ENCODE data around the gene RPS6KB1.
A peak's percentile ranks its signal among the peaks of the same experiment; 100 is the strongest.
"Not testable (repeated sequence)": the region's sequence is repeated elsewhere in the genome, so short reads cannot be mapped to it uniquely, and the experiment has no call there.

Gene RPS6KB1

DNA sequence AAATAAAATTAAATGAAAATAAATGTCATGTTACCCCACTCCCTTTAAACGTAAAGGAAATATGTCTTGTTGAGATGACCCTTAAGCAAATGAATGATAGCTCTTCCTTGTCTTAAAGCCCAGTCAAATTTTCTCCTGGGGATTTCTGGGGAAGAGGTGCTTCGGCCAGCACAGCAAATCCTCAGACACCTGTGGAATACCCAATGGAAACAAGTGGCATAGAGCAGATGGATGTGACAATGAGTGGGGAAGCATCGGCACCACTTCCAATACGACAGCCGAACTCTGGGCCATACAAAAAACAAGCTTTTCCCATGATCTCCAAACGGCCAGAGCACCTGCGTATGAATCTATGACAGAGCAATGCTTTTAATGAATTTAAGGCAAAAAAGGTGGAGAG lies 53.5 kb downstream of the RPS6KB1 start:
- not testable (repeated sequence) for DNase-seq

DNA sequence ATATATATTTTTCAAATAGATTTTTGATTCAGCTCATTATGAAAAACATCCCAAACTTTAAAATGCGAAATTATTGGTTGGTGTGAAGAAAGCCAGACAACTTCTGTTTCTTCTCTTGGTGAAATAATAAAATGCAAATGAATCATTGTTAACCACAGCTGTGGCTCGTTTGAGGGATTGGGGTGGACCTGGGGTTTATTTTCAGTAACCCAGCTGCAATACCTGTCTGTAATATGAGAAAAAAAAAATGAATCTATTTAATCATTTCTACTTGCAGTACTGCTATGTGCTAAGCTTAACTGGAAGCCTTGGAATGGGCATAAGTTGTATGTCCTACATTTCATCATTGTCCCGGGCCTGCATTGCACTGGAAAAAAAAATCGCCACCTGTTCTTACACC lies 54.4 kb downstream of the RPS6KB1 start:
- DNase-seq, result not testable (repeated sequence)

DNA sequence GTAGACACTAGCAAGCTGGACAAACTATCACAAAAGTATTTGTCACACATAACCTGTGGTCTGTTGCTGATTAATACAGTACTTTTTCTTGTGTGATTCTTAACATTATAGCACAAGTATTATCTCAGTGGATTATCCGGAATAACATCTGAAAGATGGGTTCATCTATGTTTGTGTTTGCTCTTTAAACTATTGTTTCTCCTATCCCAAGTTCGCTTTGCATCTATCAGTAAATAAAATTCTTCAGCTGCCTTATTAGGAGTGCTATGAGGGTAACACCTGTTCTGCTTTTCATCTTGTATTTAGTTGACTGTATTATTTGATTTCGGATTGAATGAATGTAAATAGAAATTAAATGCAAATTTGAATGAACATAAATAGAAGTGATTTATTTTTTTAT lies 57.1 kb downstream of the RPS6KB1 start:
- no peak for DNase-seq

DNA sequence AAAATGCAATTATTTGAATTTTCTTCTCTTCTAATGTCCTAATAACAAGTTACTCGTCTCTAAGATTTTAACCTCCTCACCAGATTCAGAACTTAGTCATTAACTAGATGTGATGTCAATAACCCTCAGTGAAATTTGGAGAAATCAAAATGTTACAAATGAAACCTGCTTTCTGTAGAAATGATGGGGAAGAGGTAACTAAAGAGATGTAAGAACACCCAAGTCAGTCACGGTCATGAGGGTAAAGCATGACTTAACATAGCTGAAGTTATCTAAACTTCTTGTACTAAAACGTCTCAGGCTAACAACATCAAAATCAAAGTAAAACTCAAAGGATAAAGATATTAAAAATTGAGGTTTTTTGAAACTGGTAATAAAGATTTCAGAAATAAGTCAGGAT lies 61.9 kb downstream of the RPS6KB1 start:
- DNase-seq, result no peak

DNA sequence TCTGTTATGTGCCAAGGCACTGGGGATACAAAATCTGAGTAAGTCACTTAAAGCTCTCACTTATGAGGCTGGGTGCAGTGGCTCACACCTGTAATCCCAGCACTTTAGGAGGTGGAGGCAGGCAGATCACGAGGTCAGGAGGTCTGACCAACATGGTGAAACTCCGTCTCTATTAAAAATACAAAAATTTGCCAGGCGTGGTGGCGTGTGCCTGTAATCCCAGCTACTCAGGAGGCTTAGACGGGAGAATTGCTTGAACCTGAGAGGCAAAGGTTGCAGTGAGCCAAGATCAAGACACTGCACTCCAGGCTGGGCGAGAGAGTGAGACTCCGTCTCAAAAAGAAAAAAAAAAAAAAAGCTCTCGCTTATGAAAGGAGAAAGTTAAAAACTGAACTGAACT lies 66.7 kb downstream of the RPS6KB1 start:
- not testable (repeated sequence) for DNase-seq

DNA sequence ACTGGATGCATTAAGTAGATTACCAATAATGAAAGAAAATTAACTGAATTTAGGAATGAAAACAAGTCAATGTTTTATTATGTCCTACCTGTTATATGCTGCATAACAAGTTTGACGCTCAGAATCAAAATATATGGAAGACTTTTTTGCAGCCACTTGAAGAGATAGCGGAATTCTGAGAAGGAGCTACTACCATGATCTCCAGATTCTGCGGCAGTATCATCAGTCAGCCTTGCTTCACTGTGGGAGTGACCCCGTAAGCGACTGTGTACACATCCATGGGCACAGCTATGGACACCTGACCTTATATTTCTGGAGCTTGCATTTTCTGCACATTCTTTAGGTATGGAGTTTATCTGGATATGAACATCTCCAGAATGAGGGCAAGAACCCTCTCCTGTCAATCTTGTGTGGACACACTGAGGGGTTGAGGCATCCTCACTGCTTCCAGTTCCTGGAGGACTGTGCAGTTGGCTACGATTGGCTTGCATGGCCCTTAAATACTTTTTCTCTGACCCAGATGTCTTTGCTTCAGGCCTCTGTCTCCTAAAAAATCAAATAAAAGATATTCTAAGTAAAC lies 69.9 kb downstream of the RPS6KB1 start:
- no peak for DNase-seq

DNA sequence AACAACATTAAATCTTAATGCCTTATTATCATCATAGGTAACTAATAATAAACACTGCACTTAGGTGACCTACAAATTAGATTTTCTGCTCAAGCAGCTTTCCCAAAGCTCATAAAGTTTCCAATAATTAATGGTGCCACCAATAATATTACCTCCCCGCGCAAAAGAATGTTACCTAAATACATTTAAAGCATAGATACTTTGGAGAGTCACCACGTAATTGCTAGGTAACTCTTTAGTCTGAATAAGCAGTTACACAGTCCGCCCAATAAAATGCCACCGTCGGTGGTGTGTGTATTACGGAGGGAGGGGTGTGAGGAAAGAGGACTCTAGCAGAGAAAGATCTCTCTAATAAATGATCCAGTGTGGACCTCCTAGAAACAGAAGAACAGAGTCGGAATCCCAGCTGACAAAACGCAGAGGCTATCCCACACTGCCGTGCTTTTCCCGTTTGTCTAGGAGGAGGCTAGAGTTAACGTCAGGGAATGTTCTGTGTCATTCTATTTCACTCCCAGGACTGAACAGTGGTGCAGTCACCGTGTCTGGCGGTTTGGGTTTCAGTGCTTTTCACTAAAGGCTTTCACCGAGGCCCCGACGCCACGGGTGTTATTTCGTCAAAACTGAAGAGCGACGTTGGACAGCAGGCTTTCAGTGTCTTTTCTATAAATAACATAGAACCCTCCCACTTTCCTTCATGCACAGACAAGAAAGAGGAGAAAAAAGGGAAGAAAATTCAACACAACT lies 71.0 kb downstream of the RPS6KB1 start:
- DNase-seq, result peak; percentile 32 to 75

DNA sequence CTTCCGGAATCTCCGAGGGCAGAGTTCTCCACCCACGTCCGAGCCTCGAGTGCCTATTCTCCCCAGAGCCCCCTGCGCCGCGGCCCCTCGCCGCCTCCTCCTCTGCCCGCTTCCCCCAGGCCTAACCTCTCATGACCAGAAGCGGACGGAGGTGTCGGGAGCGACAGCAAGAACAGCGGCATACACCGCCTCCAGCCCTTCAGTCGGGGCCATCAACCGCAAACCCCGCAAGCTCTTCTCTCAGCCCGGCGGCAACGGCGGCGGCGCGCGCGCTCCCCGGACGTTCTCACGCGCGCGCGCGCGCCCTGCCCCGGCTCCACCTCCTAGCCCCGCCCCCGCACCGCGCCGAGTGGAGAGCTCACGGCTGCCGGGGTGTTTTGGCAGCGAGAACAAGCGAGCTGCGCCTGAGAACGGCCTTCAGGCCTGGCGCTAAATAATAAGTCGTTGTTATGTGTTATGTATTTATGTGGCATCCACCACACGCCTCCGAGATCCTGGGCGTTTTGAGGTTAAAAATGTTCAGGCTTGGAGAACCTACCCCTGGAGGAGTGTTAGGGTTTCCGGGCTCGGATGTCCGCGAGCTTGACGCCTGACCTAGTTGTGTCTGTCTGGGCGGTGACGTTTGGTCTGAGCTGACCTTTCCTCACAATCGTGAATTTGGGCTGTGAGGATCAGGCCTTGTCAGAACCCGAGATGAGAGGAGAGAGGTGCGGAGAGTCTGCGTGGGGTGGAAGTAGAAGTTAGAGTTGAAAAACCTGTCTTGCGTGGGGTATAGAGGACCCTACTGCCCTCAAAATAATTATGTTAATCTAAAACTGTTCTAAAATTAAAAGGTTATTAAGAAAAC lies 71.8 kb downstream of the RPS6KB1 start, which contains the start of gene RNFT1:
Gene RNFT1, minus strand, starts transcription at position 259 of the 847 bp plus-strand sequence. Its CDS starts 77 bp downstream, at position 182.
- peak; percentile 81 to 82 for DNase-seq

DNA sequence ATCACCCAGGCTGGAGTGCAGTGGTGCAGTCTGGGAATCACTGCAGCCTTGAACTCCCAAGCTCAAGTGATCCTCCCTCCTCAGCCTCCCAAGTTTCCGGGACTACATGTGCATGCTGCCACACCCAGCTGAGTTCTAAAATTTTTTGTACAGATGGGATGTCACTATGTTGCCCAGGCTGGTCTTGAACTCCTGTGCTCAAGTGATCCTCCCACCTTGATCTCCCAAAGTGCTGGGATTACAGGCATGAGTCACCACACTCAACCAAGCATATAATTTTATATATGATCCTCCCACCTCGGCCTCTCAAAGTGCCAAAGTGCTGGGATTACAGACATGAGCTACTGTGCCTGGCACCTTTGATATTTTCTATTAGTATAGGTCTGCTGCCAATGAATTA lies 78.8 kb downstream of the RPS6KB1 start:
- DNase-seq, result not testable (repeated sequence)

DNA sequence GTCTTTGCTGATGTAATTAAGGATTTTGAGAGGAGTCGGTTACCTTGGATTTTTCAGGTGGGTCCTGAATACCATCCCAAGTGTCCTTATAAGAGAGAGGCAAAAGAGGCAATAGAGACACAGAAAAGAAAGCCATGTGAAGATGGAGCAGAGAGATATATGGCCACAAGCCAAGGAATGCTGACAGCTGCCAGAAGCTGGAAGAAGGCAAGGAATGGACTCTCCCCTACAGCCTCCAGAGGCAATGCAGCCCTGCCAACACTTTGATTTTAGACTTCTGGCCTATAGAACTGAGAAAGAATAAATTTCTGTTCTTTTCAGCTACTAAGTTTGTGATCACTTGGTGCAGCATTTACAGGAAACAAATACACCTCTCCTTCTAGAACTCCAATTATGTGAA lies 79.9 kb downstream of the RPS6KB1 start:
- no peak for DNase-seq

DNA sequence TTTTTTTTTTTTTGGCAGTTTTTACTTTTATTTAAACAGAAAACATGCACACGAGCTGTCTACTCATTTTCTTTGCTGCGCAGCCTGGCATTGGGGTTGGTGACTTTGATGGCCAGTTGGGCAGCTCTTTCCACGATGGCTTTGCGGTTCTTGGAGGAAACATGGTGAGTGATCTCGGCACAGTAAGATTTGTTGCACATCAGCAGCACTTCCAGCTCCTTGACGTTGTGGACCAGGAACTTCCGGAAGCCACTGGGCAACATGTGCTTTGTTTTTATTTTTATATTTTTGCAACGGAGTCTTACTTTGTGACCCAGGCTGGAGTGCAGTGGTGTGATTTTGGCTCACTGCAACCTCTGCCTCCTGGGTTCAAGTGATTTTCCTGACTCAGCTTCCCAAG lies 80.6 kb downstream of the RPS6KB1 start:
- DNase-seq, result not testable (repeated sequence)

DNA sequence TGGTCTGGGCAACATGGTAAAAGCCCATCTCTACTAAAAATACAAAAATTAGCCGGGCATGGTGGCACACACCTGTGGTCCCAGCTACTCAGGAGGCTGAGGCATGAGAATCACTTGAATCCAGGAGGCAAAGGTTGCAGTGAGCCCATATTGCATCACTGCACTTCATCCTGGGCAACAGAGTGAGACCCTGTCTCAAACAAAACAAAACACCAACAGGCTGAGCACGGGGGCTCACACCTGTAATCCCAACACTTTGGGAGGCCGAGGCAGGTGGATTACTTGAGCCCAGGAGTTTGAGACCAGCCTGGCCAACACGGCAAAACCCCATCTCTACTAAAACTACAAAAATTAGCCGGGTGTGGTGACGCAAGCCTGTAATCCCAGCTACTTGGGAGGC lies 82.2 kb downstream of the RPS6KB1 start:
- not testable (repeated sequence) for DNase-seq

DNA sequence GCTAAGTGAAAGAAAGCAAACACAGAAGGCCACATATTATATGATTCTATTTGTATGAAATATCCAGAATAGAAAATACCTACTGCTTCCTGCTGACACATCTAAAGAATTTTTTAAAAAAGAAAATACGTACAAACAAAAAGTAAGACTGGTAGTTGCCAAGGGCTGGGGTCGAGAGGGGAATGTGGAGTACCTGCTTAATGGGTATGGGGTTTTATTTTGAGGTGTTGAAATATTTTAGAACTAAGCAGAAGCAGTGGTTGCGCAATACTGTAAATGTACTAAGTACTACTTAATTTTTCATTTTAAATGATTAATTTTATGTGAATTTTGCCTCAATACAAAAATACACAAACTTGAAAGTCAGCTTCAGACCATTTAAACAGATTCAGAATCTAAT lies 103.7 kb downstream of the RPS6KB1 start:
- DNase-seq, result not testable (repeated sequence)

Data from hippocampal formation (tissue), 2 donors.